ENCODE results near the gene DGKB.

- TF ChIP-seq USF2 (CRISPR knock-in tag; IDR thresholded peaks at IDR 0.05) (no peak), CREB1 (CRISPR knock-in tag; IDR thresholded peaks at IDR 0.05) (no peak), TEAD4 (CRISPR knock-in tag; IDR thresholded peaks at IDR 0.05) (no peak), ATF3 (CRISPR knock-in tag; conservative IDR thresholded peaks at IDR 0.05) (no peak), E2F4 (CRISPR knock-in tag; IDR thresholded peaks at IDR 0.05; ENCODE audit: borderline replicate concordance, low read depth) (no peak)
- TF ChIP-seq, protein P1, sequence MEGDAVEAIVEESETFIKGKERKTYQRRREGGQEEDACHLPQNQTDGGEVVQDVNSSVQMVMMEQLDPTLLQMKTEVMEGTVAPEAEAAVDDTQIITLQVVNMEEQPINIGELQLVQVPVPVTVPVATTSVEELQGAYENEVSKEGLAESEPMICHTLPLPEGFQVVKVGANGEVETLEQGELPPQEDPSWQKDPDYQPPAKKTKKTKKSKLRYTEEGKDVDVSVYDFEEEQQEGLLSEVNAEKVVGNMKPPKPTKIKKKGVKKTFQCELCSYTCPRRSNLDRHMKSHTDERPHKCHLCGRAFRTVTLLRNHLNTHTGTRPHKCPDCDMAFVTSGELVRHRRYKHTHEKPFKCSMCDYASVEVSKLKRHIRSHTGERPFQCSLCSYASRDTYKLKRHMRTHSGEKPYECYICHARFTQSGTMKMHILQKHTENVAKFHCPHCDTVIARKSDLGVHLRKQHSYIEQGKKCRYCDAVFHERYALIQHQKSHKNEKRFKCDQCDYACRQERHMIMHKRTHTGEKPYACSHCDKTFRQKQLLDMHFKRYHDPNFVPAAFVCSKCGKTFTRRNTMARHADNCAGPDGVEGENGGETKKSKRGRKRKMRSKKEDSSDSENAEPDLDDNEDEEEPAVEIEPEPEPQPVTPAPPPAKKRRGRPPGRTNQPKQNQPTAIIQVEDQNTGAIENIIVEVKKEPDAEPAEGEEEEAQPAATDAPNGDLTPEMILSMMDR (IDR thresholded peaks at IDR 0.05) = no peak
Observed at GRCh38 chr7:14673202-14673601, 229.3 kb downstream of the DGKB start.
